C4-2B (cell line): Measurements from ENCODE around the gene POGK.

Source experiments
- ZFX ChIP-seq: fragments of 450-650 bp; IDR thresholded peaks from 2 replicates; pipeline ENCODE4 v1.6.1; 2017
- TF ChIP-seq, protein P1 (sequence below): fragments of 450-650 bp; conservative IDR thresholded peaks from 2 replicates; pipeline ENCODE4 v1.5.1; 2017; ENCODE audit warnings: mild to moderate bottlenecking

DNA sequence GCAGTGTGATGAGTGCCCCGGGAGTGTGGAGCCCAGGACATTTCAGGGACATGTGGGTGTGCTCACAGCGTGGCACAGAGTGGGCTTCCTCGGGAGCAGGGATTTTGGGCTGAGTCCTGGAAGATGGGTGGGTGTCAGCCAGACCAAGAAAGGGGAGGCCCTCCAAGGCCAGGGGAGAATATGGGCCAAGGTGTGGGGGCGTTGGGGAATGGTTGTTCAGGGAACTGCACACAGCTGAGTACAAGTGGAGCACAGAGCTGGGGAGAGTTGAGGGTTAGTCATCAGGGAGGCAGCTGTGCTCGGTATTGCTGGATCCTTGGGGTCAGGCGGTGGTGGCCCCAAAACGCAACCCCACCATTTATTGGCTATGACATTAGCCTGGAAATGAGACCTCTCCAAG, 5.5 kb downstream of the POGK start:
- TF ChIP-seq, protein P1, sequence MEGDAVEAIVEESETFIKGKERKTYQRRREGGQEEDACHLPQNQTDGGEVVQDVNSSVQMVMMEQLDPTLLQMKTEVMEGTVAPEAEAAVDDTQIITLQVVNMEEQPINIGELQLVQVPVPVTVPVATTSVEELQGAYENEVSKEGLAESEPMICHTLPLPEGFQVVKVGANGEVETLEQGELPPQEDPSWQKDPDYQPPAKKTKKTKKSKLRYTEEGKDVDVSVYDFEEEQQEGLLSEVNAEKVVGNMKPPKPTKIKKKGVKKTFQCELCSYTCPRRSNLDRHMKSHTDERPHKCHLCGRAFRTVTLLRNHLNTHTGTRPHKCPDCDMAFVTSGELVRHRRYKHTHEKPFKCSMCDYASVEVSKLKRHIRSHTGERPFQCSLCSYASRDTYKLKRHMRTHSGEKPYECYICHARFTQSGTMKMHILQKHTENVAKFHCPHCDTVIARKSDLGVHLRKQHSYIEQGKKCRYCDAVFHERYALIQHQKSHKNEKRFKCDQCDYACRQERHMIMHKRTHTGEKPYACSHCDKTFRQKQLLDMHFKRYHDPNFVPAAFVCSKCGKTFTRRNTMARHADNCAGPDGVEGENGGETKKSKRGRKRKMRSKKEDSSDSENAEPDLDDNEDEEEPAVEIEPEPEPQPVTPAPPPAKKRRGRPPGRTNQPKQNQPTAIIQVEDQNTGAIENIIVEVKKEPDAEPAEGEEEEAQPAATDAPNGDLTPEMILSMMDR: no peak
- TF ChIP-seq ZFX: no peak
